ENCODE measurements around the gene IFNA5. TPM values are rescaled to one million over a fixed set of nuclear protein-coding genes. Genes with fewer than 3 reads are reported as not detected.

Gene IFNA5
- total and polyA plus RNA-seq, 2 of the 8 experiments (the other 6 are each of a cell fraction or from before 2014, with no cell fraction given) = not detected

DNA sequence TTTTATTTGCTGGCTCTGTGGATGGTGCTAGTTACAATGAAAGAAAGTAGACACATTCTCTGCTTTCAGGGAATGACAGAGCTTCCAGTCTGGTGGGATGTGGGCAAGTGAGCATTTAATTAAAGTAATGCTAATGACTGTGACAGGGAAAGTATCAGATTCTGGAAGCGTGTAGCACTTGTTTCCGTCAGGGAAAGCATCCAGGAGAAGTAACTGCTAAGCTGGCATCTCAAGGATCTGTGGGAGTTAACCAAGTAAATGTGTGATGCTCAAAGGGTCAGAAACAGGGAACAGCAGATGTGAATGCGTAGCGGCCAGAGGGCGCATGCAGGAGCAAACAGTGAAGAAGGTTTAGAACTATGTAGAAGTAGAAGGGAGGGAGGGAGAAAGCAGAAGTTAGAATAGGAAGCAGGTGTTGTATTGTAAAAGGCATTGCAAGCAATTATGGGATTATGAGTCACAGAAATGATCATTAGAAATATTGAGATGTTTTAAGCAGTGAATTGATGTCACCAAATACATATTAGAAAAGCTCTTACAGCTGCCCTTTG, 17.9 kb upstream of the IFNA5 start (continued):
- TF ChIP-seq TBP (IDR thresholded peaks at IDR 0.05; ENCODE audit: low read depth, low read length) (no peak), POLR2A (IDR thresholded peaks at IDR 0.05; ENCODE audit: control extremely low read depth in 1 of 2, low read depth in 2 of 2, low read length in 2 of 2) (no peak), EP300 (IDR thresholded peaks at IDR 0.05; ENCODE audit: borderline replicate concordance in 1 of 2, low read depth in 2 of 2, low read length in 2 of 2) (no peak), CHD1 (IDR thresholded peaks at IDR 0.05; ENCODE audit: low read depth, low read length) (no peak), SP1 (IDR thresholded peaks at IDR 0.05; ENCODE audit: low read depth, low read length) (no peak)
